Measurements from ENCODE around the gene DENND1A.

The DENND1A gene

DNA sequence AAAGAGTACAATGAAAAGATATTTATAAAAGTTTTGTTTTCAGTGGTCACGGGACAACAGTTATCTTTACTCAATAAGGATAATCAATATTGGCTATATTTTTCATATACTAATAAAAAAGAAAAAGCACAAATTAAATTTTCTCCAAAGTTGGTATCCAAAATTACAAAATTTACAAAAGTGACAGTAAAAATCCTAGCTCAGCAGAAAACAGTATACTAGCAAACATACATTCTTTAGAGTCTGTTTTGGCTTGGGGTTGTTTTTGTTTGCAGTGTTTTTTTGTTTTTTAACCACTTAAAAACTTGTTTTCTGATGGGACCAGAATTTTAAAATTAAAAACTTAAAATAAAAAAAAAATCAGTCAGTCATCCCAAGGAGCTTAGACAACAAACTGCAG lies 183.2 kb downstream of the DENND1A start:
- Mint-ChIP-seq H3K9me3 (no peaks in the 10 kb centered on the region), H3K27me3 (ENCODE audit: low read depth, poor library complexity) (no peaks in the 10 kb centered on the region), H3K27ac (no peak overlapping the region), H3K4me3 (no peak overlapping the region), H3K36me3 (ENCODE audit: low read depth) (peaks cover 3% of the 10 kb centered on the region), H3K4me1 (peaks cover 48% of the 10 kb centered on the region)
- TF ChIP-seq CTCF (IDR thresholded peaks at IDR 0.05) = no peak
- no peak for DNase-seq

DNA sequence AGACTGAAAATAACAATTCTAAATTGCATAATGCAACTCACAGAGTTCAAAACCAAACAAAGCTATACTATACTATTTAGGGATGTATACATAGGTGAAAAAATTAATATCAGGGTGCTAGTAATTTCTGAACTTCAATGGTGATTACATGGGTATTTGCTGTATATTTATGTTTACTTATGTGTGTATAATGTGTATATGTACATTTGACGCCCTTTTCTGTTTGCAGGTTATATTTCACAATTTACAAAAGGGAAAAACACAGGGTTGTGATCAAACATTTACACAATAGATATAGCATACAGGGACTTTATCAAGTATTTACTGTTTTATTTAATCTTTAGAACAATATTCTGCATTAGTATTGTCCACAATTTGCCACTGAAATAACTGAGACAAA lies 184.0 kb downstream of the DENND1A start:
- no peak for TF ChIP-seq CTCF (IDR thresholded peaks at IDR 0.05)
- Mint-ChIP-seq H3K9me3 (no peaks in the 10 kb centered on the region), H3K4me3 (no peak overlapping the region)

DNA sequence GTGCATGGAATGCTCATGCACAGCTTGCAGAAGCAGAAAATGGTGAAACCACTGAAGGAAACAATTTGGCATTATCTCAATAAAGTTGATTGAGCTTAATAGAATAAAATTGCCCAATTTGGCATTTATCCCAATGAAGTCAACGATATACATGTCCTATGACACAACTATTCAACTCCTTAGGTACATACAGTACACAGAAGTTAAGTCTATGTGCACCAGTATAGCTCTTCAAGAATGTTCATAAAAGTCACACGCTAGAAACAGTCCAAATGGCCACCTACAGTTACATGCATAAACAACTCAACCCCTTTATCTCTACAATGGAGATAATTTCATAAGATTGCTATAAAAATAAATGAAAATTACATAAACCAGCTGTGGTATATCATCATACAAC lies 184.5 kb downstream of the DENND1A start:
- H3K9me3 Mint-ChIP-seq = no peaks in the 10 kb centered on the region
- H3K27ac Mint-ChIP-seq = no peak overlapping the region
- H3K36me3 Mint-ChIP-seq (ENCODE audit: low read depth) = no peaks in the 10 kb centered on the region
- peaks cover 46% of the 10 kb centered on the region for H3K4me1 Mint-ChIP-seq
- DNase-seq = no peak
- TF ChIP-seq CTCF (IDR thresholded peaks at IDR 0.05) = no peak
- H3K4me3 Mint-ChIP-seq = no peak overlapping the region
- H3K27me3 Mint-ChIP-seq (ENCODE audit: low read depth, poor library complexity) = no peaks in the 10 kb centered on the region

More for the DNA sequence above, 184.0 kb downstream of the DENND1A start:
- H3K4me1 Mint-ChIP-seq = peaks cover 47% of the 10 kb centered on the region
- H3K27me3 Mint-ChIP-seq (ENCODE audit: low read depth, poor library complexity) = no peaks in the 10 kb centered on the region
- no peak overlapping the region for H3K27ac Mint-ChIP-seq
- H3K36me3 Mint-ChIP-seq (ENCODE audit: low read depth) = no peaks in the 10 kb centered on the region
- no peak for DNase-seq

GRCh38 chr9:123743737-123744136 lies 186.2 kb downstream of the DENND1A start:
- no peak for TF ChIP-seq CTCF (IDR thresholded peaks at IDR 0.05)
- Mint-ChIP-seq H3K27me3 (ENCODE audit: low read depth, poor library complexity) (no peaks in the 10 kb centered on the region), H3K4me3 (no peak overlapping the region), H3K9me3 (no peaks in the 10 kb centered on the region), H3K27ac (no peak overlapping the region), H3K4me1 (peaks cover 43% of the 10 kb centered on the region), H3K36me3 (ENCODE audit: low read depth) (no peaks in the 10 kb centered on the region)
- no peak for DNase-seq

GRCh38 chr9:123742009-123742767 lies 187.7 kb downstream of the DENND1A start:
- H3K27me3 Mint-ChIP-seq (ENCODE audit: low read depth, poor library complexity) = no peaks in the 10 kb centered on the region

More at GRCh38 chr9:123742009-123742767, 187.7 kb downstream of the DENND1A start:
- Mint-ChIP-seq H3K36me3 (ENCODE audit: low read depth) (no peaks in the 10 kb centered on the region), H3K9me3 (no peaks in the 10 kb centered on the region), H3K27ac (peak overlapping the region; percentile 79), H3K4me3 (no peak overlapping the region), H3K4me1 (peaks cover 47% of the 10 kb centered on the region)
- no peak for DNase-seq
- no peak for TF ChIP-seq CTCF (IDR thresholded peaks at IDR 0.05)
